ENCODE results near the gene GRM5.

The GRM5 gene

GRCh38 chr11:88695689-88696414, 369.9 kb downstream of the GRM5 start:
- DNase-seq, result no peak

GRCh38 chr11:88692306-88693086, 373.3 kb downstream of the GRM5 start:
- no peak for DNase-seq

GRCh38 chr11:88689548-88690240, 376.1 kb downstream of the GRM5 start:
- DNase-seq, result no peak

GRCh38 chr11:88683024-88683423, 382.8 kb downstream of the GRM5 start:
- DNase-seq, result no peak

GRCh38 chr11:88680806-88681205, 385.0 kb downstream of the GRM5 start:
- no peak for DNase-seq

- DNase-seq, result no peak
Observed at GRCh38 chr11:88666364-88666763, 399.4 kb downstream of the GRM5 start.

GRCh38 chr11:88657076-88657738, 408.6 kb downstream of the GRM5 start:
- DNase-seq, result no peak

- DNase-seq, result no peak
Observed at GRCh38 chr11:88656283-88656682, 409.5 kb downstream of the GRM5 start.

GRCh38 chr11:88655656-88656055, 410.1 kb downstream of the GRM5 start:
- no peak for DNase-seq

- DNase-seq, result no peak
Observed at GRCh38 chr11:88655196-88655595, 410.6 kb downstream of the GRM5 start.

- no peak for DNase-seq
Observed at GRCh38 chr11:88651556-88651955, 414.2 kb downstream of the GRM5 start.

- no peak for DNase-seq
Observed at GRCh38 chr11:88644724-88645123, 421.1 kb downstream of the GRM5 start.

- no peak for DNase-seq
Observed at GRCh38 chr11:88632163-88632562, 433.6 kb downstream of the GRM5 start.

GRCh38 chr11:88631497-88631896, 434.3 kb downstream of the GRM5 start:
- no peak for DNase-seq

- no peak for DNase-seq
Observed at GRCh38 chr11:88629496-88629895, 436.3 kb downstream of the GRM5 start.

GRCh38 chr11:88626216-88626615, 439.6 kb downstream of the GRM5 start:
- DNase-seq, result no peak

- DNase-seq, result no peak
Observed at GRCh38 chr11:88623531-88623930, 442.3 kb downstream of the GRM5 start.

GRCh38 chr11:88620568-88621130, 445.1 kb downstream of the GRM5 start:
- no peak for DNase-seq

- no peak for DNase-seq
Observed at GRCh38 chr11:88619656-88620385, 446.0 kb downstream of the GRM5 start.

GRCh38 chr11:88619071-88619425, 446.7 kb downstream of the GRM5 start:
- DNase-seq, result no peak

- DNase-seq, result no peak
Observed at GRCh38 chr11:88618327-88619070, 447.3 kb downstream of the GRM5 start.
